Ovary (tissue), 3 donors: ENCODE results near the gene SPPL3.

Experiments
- EP300 ChIP-seq: sonication (generic); formaldehyde crosslinking; IDR thresholded peaks from one replicate; pipeline ENCODE4 v1.6.1; 2017; ENCODE audit warnings: antibody characterized with exemption
- POLR2A ChIP-seq: fragments of 450-650 bp; IDR thresholded peaks from one replicate; pipeline ENCODE4 v1.6.1; 2017; ENCODE audit warnings: antibody characterized with exemption, mild to moderate bottlenecking, moderate library complexity
- TF ChIP-seq, protein P1 (sequence below), 3 donors: fragments of 450-650 bp in 2 of 3; fragments of 200-600 bp in 1 of 3; IDR thresholded peaks; one replicate each; pipeline versions ENCODE4 v1.5.1 to v1.8.0; 2016 to 2022; ENCODE audit warnings: antibody characterized with exemption in 3 of 3, mild to moderate bottlenecking in 1 of 3
- donor health status: DM: no; HTN: no; CAD: no.

DNA sequence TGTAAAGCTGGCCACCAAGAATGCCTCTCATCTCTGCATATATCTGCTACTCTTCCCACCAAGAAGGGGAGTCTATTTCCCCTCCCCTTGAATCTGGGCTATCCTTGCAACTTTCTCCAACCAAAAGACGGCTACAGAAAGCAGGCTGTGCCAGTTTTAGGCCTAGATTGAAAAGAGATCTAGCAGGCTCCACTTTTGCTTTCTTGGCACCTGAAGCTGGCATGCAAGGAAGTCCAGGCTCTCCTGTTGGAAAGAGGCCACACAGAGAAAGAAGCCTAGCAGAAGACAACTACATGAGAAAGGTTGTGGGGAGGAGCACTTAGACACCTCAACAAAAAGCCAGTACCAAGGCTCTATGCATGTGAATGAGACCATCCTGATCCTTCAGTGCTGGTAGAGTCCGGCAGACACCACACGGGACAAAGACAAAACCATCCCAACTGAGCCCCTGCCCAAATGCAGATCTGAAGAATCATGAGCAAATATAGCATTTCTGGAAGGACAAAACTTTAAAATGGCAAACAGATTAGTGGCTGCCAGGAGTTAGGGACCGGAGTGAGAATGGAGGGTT lies 68.0 kb downstream of the SPPL3 start:
- TF ChIP-seq, protein P1, sequence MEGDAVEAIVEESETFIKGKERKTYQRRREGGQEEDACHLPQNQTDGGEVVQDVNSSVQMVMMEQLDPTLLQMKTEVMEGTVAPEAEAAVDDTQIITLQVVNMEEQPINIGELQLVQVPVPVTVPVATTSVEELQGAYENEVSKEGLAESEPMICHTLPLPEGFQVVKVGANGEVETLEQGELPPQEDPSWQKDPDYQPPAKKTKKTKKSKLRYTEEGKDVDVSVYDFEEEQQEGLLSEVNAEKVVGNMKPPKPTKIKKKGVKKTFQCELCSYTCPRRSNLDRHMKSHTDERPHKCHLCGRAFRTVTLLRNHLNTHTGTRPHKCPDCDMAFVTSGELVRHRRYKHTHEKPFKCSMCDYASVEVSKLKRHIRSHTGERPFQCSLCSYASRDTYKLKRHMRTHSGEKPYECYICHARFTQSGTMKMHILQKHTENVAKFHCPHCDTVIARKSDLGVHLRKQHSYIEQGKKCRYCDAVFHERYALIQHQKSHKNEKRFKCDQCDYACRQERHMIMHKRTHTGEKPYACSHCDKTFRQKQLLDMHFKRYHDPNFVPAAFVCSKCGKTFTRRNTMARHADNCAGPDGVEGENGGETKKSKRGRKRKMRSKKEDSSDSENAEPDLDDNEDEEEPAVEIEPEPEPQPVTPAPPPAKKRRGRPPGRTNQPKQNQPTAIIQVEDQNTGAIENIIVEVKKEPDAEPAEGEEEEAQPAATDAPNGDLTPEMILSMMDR (IDR thresholded peaks at IDR 0.05): no peak
- TF ChIP-seq EP300 (no peak), POLR2A (no peak)
